Measurements from ENCODE around the gene DTX1.
A peak's percentile ranks its signal among the peaks of the same experiment; 100 is the strongest.
"Not testable (repeated sequence)": the region's sequence is repeated elsewhere in the genome, so short reads cannot be mapped to it uniquely, and the experiment has no call there.

Gene DTX1

GRCh38 chr12:113114447-113115178 is 58.1 kb downstream of the DTX1 start:
- no peak overlapping the region for H3K27ac ChIP-seq
- no peak overlapping the region for H2AFZ ChIP-seq
- no peak for TF ChIP-seq CTCF (IDR thresholded peaks at IDR 0.05)
- peaks cover 6% of the 10 kb centered on the region for H3K79me2 ChIP-seq
- H3K4me2 ChIP-seq (ENCODE audit: low read length) = no peak overlapping the region
- H3K36me3 ChIP-seq (ENCODE audit: control insufficient read depth, insufficient read depth, low read length) = no peaks in the 10 kb centered on the region
- no peak overlapping the region for H3K4me3 ChIP-seq (ENCODE audit: low read depth, low read length)
- peaks cover 14% of the 10 kb centered on the region for H3K4me1 ChIP-seq
- no peak overlapping the region for H3K9ac ChIP-seq
- no peaks in the 10 kb centered on the region for H3K27me3 ChIP-seq (ENCODE audit: control insufficient read depth, insufficient read depth, low read length)
- H3K9me3 ChIP-seq (ENCODE audit: control insufficient read depth, low read length) = no peaks in the 10 kb centered on the region

- no peaks in the 10 kb centered on the region for H3K36me3 ChIP-seq (ENCODE audit: control insufficient read depth, insufficient read depth, low read length)
- H3K79me2 ChIP-seq = peaks cover 6% of the 10 kb centered on the region
- H3K27ac ChIP-seq = no peak overlapping the region
- no peaks in the 10 kb centered on the region for H3K9me3 ChIP-seq (ENCODE audit: control insufficient read depth, low read length)
- no peak overlapping the region for H3K9ac ChIP-seq
- no peak overlapping the region for H3K4me3 ChIP-seq (ENCODE audit: low read depth, low read length)
- H3K27me3 ChIP-seq (ENCODE audit: control insufficient read depth, insufficient read depth, low read length) = no peaks in the 10 kb centered on the region
- no peak overlapping the region for H3K4me2 ChIP-seq (ENCODE audit: low read length)
- TF ChIP-seq CTCF (IDR thresholded peaks at IDR 0.05) = no peak
- H3K4me1 ChIP-seq = peaks cover 9% of the 10 kb centered on the region
- H2AFZ ChIP-seq = no peak overlapping the region
These were observed 59.1 kb downstream of the DTX1 start for GRCh38 chr12:113115455-113116126.

GRCh38 chr12:113116875-113117274 is 60.3 kb downstream of the DTX1 start:
- Histone ChIP-seq H3K9me3 (ENCODE audit: control insufficient read depth, low read length) (no peaks in the 10 kb centered on the region), H3K27me3 (ENCODE audit: control insufficient read depth, insufficient read depth, low read length) (no peaks in the 10 kb centered on the region), H3K4me2 (ENCODE audit: low read length) (no peak overlapping the region), H3K9ac (no peak overlapping the region), H3K36me3 (ENCODE audit: control insufficient read depth, insufficient read depth, low read length) (no peaks in the 10 kb centered on the region), H3K4me1 (peaks cover 9% of the 10 kb centered on the region), H3K4me3 (ENCODE audit: low read depth, low read length) (no peak overlapping the region), H2AFZ (no peak overlapping the region), H3K27ac (peak overlapping the region; percentile 16), H3K79me2 (peaks cover 6% of the 10 kb centered on the region)
- no peak for TF ChIP-seq CTCF (IDR thresholded peaks at IDR 0.05)

GRCh38 chr12:113117684-113118083 is 61.2 kb downstream of the DTX1 start:
- H2AFZ ChIP-seq; H3K4me1 ChIP-seq; H3K79me2 ChIP-seq; H3K36me3 ChIP-seq (ENCODE audit: control insufficient read depth, insufficient read depth, low read length); H3K4me3 ChIP-seq (ENCODE audit: low read depth, low read length); H3K9me3 ChIP-seq (ENCODE audit: control insufficient read depth, low read length); H3K4me2 ChIP-seq (ENCODE audit: low read length); H3K9ac ChIP-seq; H3K27me3 ChIP-seq (ENCODE audit: control insufficient read depth, insufficient read depth, low read length); H3K27ac ChIP-seq: not testable (repeated sequence)

GRCh38 chr12:113118142-113118541 is 61.6 kb downstream of the DTX1 start:
- Histone ChIP-seq H3K4me1 (peaks cover 13% of the 10 kb centered on the region), H3K4me3 (ENCODE audit: low read depth, low read length) (no peak overlapping the region), H3K27ac (no peak overlapping the region), H2AFZ (no peak overlapping the region), H3K4me2 (ENCODE audit: low read length) (no peak overlapping the region), H3K9ac (no peak overlapping the region), H3K36me3 (ENCODE audit: control insufficient read depth, insufficient read depth, low read length) (no peaks in the 10 kb centered on the region), H3K9me3 (ENCODE audit: control insufficient read depth, low read length) (no peaks in the 10 kb centered on the region), H3K79me2 (peaks cover 7% of the 10 kb centered on the region), H3K27me3 (ENCODE audit: control insufficient read depth, insufficient read depth, low read length) (no peaks in the 10 kb centered on the region)
- TF ChIP-seq CTCF (IDR thresholded peaks at IDR 0.05) = no peak
